GM12878 (cell line): ENCODE results near the gene UTP4. TPM values are rescaled to one million over a fixed set of nuclear protein-coding genes. Genes with fewer than 3 reads are reported as not detected.

Experiments
- ATAC-seq: fragments of 200-7000 bp; cut with Tn5 transposase; 3 replicates; pipeline ENCODE4 v1.9.1; 2020; ENCODE audit warnings: mild to moderate bottlenecking, moderate library complexity
- BruUV-seq: library from RNA; stranded (reverse); fragments of 400-500 nt; replicated peaks from 2 replicates; lab custom pipeline; 2021; lab: Mats Ljungman, UMichigan
- CTCF ChIA-PET: fragments of 300-600 bp; sonication (Branson Sonifier 250); formaldehyde crosslinking; extraction: SDS; loops from one replicate; lab custom pipeline; 2021; ENCODE audit warnings: inconsistent platforms; lab: Yijun Ruan, JAX
- POLR2A ChIA-PET: fragments of 350-600 bp; formaldehyde crosslinking; extraction: SDS; loops from one replicate; lab custom pipeline; 2021; ENCODE audit warnings: inconsistent platforms; lab: Charles Lee
- RAD21 ChIA-PET: fragments of 300-600 bp; sonication (Branson Sonifier 250); formaldehyde crosslinking; loops from one replicate; lab custom pipeline; 2023; ENCODE audit warnings: antibody characterized with exemption; ENCODE audit not compliant: unreplicated experiment; lab: Charles Lee
- SMC1A ChIA-PET: fragments of 300-600 bp; sonication (Branson Sonifier 250); formaldehyde crosslinking; loops from one replicate; lab custom pipeline; 2023; ENCODE audit not compliant: unreplicated experiment, uncharacterized antibody; lab: Charles Lee
- DNase-seq: peaks from one replicate; pipeline ENCODE4 v3.0.0-alpha.2; 2011; ENCODE audit warnings: low read depth, low spot score
- FAIRE-seq: peaks from 3 replicates; lab custom pipeline; 2011; peaks lifted over from hg19 to GRCh38; lab: Jason Lieb, UNC
- H2AFZ ChIP-seq: 2 replicates; pipeline ENCODE4 v1.6.0; 2011; ENCODE audit warnings: low read depth, low read length, control low read depth; ENCODE audit not compliant: control insufficient read depth
- H3K27ac ChIP-seq: 2 replicates; pipeline ENCODE4 v1.5.1; 2011; ENCODE audit warnings: control low read depth; ENCODE audit not compliant: control insufficient read depth, insufficient read depth
- H3K27me3 ChIP-seq, 2 experiments: replicated peaks in 1 of 2; 2 replicates each; pipeline versions ENCODE4 v1.6.0 to v1.6.1; 2011; ENCODE audit warnings: low read length in 1 of 2; ENCODE audit not compliant: control insufficient read depth in 2 of 2, insufficient read depth in 2 of 2
- H3K36me3 ChIP-seq, 2 experiments: 2 replicates each; pipeline ENCODE4 v1.5.1; 2011; ENCODE audit warnings: low read length in 1 of 2; ENCODE audit not compliant: control insufficient read depth in 2 of 2, insufficient read depth in 2 of 2
- H3K4me1 ChIP-seq: 2 replicates; pipeline ENCODE4 v1.6.1; 2011; ENCODE audit warnings: mild to moderate bottlenecking, low read length, moderate library complexity, mixed read lengths; ENCODE audit not compliant: control insufficient read depth, insufficient read depth
- H3K4me2 ChIP-seq: 2 replicates; pipeline ENCODE4 v1.6.0; 2011; ENCODE audit warnings: control low read depth; ENCODE audit not compliant: control insufficient read depth, insufficient read depth
- H3K4me3 ChIP-seq: fragments of 200-600 bp; sonication (generic); 2 replicates; pipeline ENCODE4 v1.5.1; 2016
- H3K79me2 ChIP-seq: 2 replicates; pipeline ENCODE4 v1.6.0; 2011; ENCODE audit warnings: low read length; ENCODE audit not compliant: control insufficient read depth, insufficient read depth
- H3K9ac ChIP-seq: 2 replicates; pipeline ENCODE4 v1.8.0; 2011; ENCODE audit warnings: low read length, control low read depth, mixed read lengths; ENCODE audit not compliant: control insufficient read depth, insufficient read depth
- H3K9me3 ChIP-seq: replicated peaks from 3 replicates; pipeline ENCODE4 v1.5.1; 2011; ENCODE audit warnings: mild to moderate bottlenecking, low read length; ENCODE audit not compliant: control insufficient read depth, insufficient read depth
- H4K20me1 ChIP-seq: 2 replicates; pipeline ENCODE4 v1.6.0; 2011; ENCODE audit not compliant: control insufficient read depth, insufficient read depth
- BCL3 ChIP-seq: IDR thresholded peaks from 2 replicates; pipeline ENCODE4 v1.6.1; 2011; ENCODE audit warnings: borderline replicate concordance, low read depth, mild to moderate bottlenecking, moderate library complexity, low read length; ENCODE audit not compliant: insufficient read depth, poor library complexity, severe bottlenecking
- MAX ChIP-seq: IDR thresholded peaks from 2 replicates; pipeline ENCODE4 v1.6.1; 2012; ENCODE audit warnings: low read depth, low read length, improper control_type of control experiment
- MEF2B ChIP-seq: fragments of 450-650 bp; IDR thresholded peaks from 2 replicates; pipeline ENCODE4 v1.6.1; 2018; ENCODE audit warnings: mild to moderate bottlenecking, moderate library complexity; ENCODE audit not compliant: partially characterized antibody, poor library complexity, severe bottlenecking
- MTA2 ChIP-seq: fragments of 450-650 bp; IDR thresholded peaks from 2 replicates; pipeline ENCODE4 v1.6.1; 2016; ENCODE audit warnings: low read depth, mild to moderate bottlenecking, moderate library complexity
- MXI1 ChIP-seq: fragments of 150-350 bp; IDR thresholded peaks from 2 replicates; pipeline ENCODE4 v1.6.1; 2011; ENCODE audit warnings: low read depth, mild to moderate bottlenecking, inconsistent platforms, low read length, improper control_type of control experiment
- PBX3 ChIP-seq: IDR thresholded peaks from 2 replicates; pipeline ENCODE4 v1.6.1; 2011; ENCODE audit warnings: mild to moderate bottlenecking, low read depth, low read length, moderate library complexity; ENCODE audit not compliant: insufficient replicate concordance
- RB1 ChIP-seq: fragments of 450-650 bp; formaldehyde crosslinking; IDR thresholded peaks from 2 replicates; pipeline ENCODE4 v1.6.1; 2017; ENCODE audit warnings: mild to moderate bottlenecking, borderline replicate concordance
- RELA ChIP-seq: fragments of 450-650 bp; IDR thresholded peaks from 2 replicates; pipeline ENCODE4 v1.8.0; 2014; ENCODE audit warnings: borderline replicate concordance; ENCODE audit not compliant: partially characterized antibody
- SKIL ChIP-seq: fragments of 450-650 bp; IDR thresholded peaks from 2 replicates; pipeline ENCODE4 v1.6.1; 2017; ENCODE audit warnings: mild to moderate bottlenecking, low read depth, inconsistent platforms; ENCODE audit not compliant: poor library complexity, severe bottlenecking
- SREBF1 ChIP-seq: IDR thresholded peaks from 2 replicates; pipeline ENCODE4 v1.6.1; 2012; ENCODE audit warnings: mild to moderate bottlenecking, low read length
- WGBS: methylation state at CpG from one replicate; pipeline ENCODE4 v1.1.6; 2016; ENCODE audit warnings: low lambda C conversion rate; ENCODE audit not compliant: insufficient replicate concordance, insufficient coverage; ENCODE audit errors: missing lambda C conversion rate; 5-methylcytosine and 5-hydroxymethylcytosine counted together
- in situ Hi-C: fragments of 300-500 bp; cut with MboI; formaldehyde crosslinking; loops from 9 replicates; pipeline ENCODE4 v1.14.3; 2018; ENCODE audit warnings: mixed read lengths
- intact Hi-C: fragments of 100-400 bp; cut with micrococcal nuclease; formaldehyde crosslinking; loops from one replicate; pipeline ENCODE4 v1.14.2; 2022; ENCODE audit not compliant: unreplicated experiment
- polyA plus RNA-seq, 11 experiments: library from polyadenylated mRNA; depleted of rRNA in 4 of 11; unstranded in 6 of 11; stranded (reverse) in 5 of 11; fragments of >200 nt; fragmentation: Nextera tagmentation in 4 of 11; fragmentation: Illumina TruSeq in 1 of 11; extraction: Ambion mirVana in 4 of 11; extraction: Trizol in 1 of 11; gene quantifications; 1 replicate in 1 of 11; 2 replicates in 10 of 11; pipeline versions ENCODE4 v1.2.1 to v1.2.3, GENCODE V29; 2011 to 2016; ENCODE audit warnings: inconsistent platforms in 2 of 11, missing spikeins in 2 of 11, low read depth in 1 of 11
- total RNA-seq, 4 experiments: library from RNA; depleted of rRNA in 3 of 4; stranded (reverse); fragments of >200 nt in 3 of 4; fragmentation: Illumina TruSeq in 1 of 4; extraction: Trizol in 1 of 4; gene quantifications; 2 replicates each; pipeline versions ENCODE4 v1.2.1 to v1.2.3, GENCODE V29; 2013 to 2021

The UTP4 gene
- total and polyA plus RNA-seq, 10 of the 15 experiments (the other 5 are each of a cell fraction or from before 2014, with no cell fraction given): 32.5 to 131 (median 84.0) TPM

GRCh38 chr16:69107316-69107962, 25.0 kb upstream of the UTP4 start (continued):
- TF ChIP-seq MAX: no peak
- TF ChIP-seq MXI1: no peak
- TF ChIP-seq MEF2B: no peak
- no peak for TF ChIP-seq MTA2
- no peak for TF ChIP-seq RB1
- no peak for TF ChIP-seq PBX3

- no peak for FAIRE-seq
- no peak overlapping the region for H3K4me2 ChIP-seq
- H3K27me3 ChIP-seq: peaks cover 1 to 3% of the 10 kb centered on the region in 2 experiments; a peak in 2 of 4 replicates
- TF ChIP-seq SKIL (no peak), RELA (no peak), BCL3 (no peak), SREBF1 (no peak)
These were observed 24.2 kb upstream of the UTP4 start for GRCh38 chr16:69108064-69108904.

More at GRCh38 chr16:69108064-69108904, 24.2 kb upstream of the UTP4 start:
- in situ Hi-C loops (no loop called here), intact Hi-C loops (no loop called here)
- ChIA-PET CTCF (interaction anchor here (0.7 to 1.6 kb wide), 3 partner anchors 16 to 149 kb away, joined by 3 to 7 read pairs (median 4); no protein-coding TSS in a partner anchor), POLR2A (no interaction called here), RAD21 (no interaction called here), SMC1A (interaction anchor here (0.6 kb wide), 2 partner anchors 743 to 818 kb away, joined by 3 to 4 read pairs; no protein-coding TSS in a partner anchor)
- Histone ChIP-seq H3K36me3 (no peaks in the 10 kb centered on the region), H3K9me3 (no peaks in the 10 kb centered on the region), H3K79me2 (no peaks in the 10 kb centered on the region), H3K27ac (no peak overlapping the region), H3K4me1 (peaks cover 6% of the 10 kb centered on the region), H4K20me1 (no peaks in the 10 kb centered on the region), H3K4me3 (no peak overlapping the region), H2AFZ (no peak overlapping the region), H3K9ac (no peak overlapping the region)
- BruUV-seq: no TSS peak
- ATAC-seq (no peak), DNase-seq (no peak)
- 92% methylated on average over 9 of the region's 9 CpGs for WGBS
